ENCODE measurements around the gene UNC5A.

UNC5A gene

GRCh38 chr5:176888016-176888864 is 77.9 kb downstream of the UNC5A start:
- in situ Hi-C loops (cut with HindIII; ENCODE audit: low pct_ligation_motif_present, low sequenced_read_pairs) = no loop called here
- H3K27ac ChIP-seq = no peak overlapping the region
- no peak for DNase-seq
- no peaks in the 10 kb centered on the region for H3K27me3 ChIP-seq (replicated peaks)
- H3K36me3 ChIP-seq (replicated peaks) = no peaks in the 10 kb centered on the region
- H3K4me3 ChIP-seq (ENCODE audit: low read depth, low read length) = no peak overlapping the region
- TF ChIP-seq, protein P1, sequence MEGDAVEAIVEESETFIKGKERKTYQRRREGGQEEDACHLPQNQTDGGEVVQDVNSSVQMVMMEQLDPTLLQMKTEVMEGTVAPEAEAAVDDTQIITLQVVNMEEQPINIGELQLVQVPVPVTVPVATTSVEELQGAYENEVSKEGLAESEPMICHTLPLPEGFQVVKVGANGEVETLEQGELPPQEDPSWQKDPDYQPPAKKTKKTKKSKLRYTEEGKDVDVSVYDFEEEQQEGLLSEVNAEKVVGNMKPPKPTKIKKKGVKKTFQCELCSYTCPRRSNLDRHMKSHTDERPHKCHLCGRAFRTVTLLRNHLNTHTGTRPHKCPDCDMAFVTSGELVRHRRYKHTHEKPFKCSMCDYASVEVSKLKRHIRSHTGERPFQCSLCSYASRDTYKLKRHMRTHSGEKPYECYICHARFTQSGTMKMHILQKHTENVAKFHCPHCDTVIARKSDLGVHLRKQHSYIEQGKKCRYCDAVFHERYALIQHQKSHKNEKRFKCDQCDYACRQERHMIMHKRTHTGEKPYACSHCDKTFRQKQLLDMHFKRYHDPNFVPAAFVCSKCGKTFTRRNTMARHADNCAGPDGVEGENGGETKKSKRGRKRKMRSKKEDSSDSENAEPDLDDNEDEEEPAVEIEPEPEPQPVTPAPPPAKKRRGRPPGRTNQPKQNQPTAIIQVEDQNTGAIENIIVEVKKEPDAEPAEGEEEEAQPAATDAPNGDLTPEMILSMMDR (IDR thresholded peaks at IDR 0.05; ENCODE audit: low read depth, low read length, missing control alignments) = no peak

- H3K27me3 ChIP-seq (replicated peaks) = no peaks in the 10 kb centered on the region
- no peak for DNase-seq
- in situ Hi-C loops (cut with HindIII; ENCODE audit: low pct_ligation_motif_present, low sequenced_read_pairs) = no loop called here
- TF ChIP-seq, protein P1 (IDR thresholded peaks at IDR 0.05; ENCODE audit: low read depth, low read length, missing control alignments) = no peak
- no peak overlapping the region for H3K4me3 ChIP-seq (ENCODE audit: low read depth, low read length)
- no peak overlapping the region for H3K27ac ChIP-seq
- no peaks in the 10 kb centered on the region for H3K36me3 ChIP-seq (replicated peaks)
Observed at GRCh38 chr5:176888865-176889165, 78.5 kb downstream of the UNC5A start.

DNA sequence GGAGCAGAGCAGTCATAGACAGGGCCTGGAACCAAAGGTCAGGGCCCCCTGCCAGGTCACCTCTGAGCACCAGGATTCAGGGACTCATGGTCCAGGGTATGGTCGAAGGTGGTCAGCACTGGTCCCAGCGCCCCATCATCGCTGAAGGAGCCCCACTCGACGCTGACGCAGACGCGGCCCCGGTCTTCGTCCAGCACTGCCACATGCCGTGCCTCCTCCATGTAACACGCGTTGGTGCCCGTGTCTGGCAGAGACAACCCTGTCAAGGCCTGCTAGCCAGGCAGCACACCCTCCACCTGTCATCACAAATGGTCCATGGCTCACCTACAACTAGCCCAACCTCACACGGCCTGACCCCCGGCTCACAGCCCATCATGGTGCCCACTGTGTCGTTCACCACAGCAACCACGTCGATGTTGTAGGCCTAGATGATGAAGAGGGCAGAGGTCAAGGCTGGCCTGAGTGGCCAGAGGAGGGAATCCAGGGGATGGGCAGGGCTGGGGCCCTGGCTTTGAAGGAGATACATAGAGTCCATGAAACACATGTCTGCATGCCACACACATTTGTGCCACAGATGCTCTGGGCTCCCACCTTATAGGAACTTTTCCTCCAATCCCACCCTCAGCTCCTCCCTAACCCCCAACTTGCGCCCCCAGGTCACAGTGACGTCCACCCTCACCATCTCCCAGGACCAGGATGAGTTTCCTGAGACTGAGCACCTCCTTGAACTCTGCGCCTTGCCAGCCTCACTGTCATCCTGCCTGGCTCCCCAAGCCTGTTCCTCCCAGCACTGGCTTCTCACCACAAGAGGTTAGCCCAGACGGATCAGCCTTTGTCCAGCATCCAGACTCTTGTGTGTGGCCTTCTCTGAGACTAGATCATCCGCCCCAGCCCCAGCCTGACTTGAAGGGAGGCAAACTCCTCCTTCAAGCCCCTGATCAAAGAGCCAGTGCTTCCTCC is 79.2 kb downstream of the UNC5A start:
- in situ Hi-C loops (cut with HindIII; ENCODE audit: low pct_ligation_motif_present, low sequenced_read_pairs) = no loop called here
- H3K36me3 ChIP-seq (replicated peaks) = no peaks in the 10 kb centered on the region

DNA sequence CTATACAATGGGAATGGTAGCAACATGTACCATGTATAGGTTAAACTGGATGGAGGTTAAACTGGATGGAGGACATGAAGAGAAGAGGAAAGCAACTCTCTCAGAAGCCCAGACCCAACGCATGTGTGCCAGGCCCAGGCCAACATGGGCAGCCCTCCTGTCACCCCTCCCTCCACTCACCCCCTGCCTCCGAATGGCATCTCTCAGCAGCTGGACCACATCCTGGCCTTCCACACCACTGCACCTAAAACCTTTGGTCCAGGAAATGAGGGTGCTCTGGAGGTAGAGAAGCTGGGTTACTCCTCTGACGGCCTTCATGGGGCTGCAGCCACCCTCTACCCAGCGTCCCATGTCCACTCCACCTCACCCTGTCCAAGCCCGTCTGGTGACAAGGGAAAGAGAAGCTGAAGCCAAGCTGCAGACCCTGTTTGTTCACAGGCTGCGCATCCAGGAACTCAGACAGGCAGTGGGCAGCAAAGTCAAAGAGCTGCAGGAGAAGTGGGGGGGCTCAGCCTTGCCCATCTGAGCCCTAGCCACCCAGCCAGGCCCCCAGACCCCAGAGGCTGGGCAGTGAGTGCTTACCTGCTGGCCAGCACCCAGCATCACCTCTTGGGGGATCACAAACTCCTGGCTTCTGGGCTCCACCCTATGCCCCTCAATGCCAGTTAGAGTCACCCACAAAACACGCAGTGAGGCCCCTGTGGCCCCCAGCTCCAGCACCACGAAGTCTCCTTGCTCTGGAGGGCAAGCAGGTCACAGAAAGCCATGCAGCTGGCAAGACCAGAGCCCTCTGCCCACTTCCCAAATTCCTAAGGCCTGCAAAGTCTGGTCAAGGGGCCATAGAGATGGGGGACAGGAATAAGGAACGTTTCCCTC is 80.3 kb downstream of the UNC5A start:
- H3K27me3 ChIP-seq (replicated peaks) = no peaks in the 10 kb centered on the region
- DNase-seq = no peak
- H3K36me3 ChIP-seq (replicated peaks) = no peaks in the 10 kb centered on the region
- H3K27ac ChIP-seq = no peak overlapping the region
- TF ChIP-seq, protein P1 (IDR thresholded peaks at IDR 0.05; ENCODE audit: low read depth, low read length, missing control alignments) = no peak
- in situ Hi-C loops (cut with HindIII; ENCODE audit: low pct_ligation_motif_present, low sequenced_read_pairs) = no loop called here
- H3K4me3 ChIP-seq (ENCODE audit: low read depth, low read length) = no peak overlapping the region

More for the DNA sequence above, 79.2 kb downstream of the UNC5A start:
- Histone ChIP-seq H3K4me3 (ENCODE audit: low read depth, low read length) (no peak overlapping the region), H3K27ac (no peak overlapping the region), H3K27me3 (replicated peaks) (no peaks in the 10 kb centered on the region)
- DNase-seq = no peak
- TF ChIP-seq, protein P1 (IDR thresholded peaks at IDR 0.05; ENCODE audit: low read depth, low read length, missing control alignments) = no peak

GRCh38 chr5:176891331-176891958 is 81.1 kb downstream of the UNC5A start:
- Histone ChIP-seq H3K36me3 (replicated peaks) (no peaks in the 10 kb centered on the region), H3K27ac (no peak overlapping the region), H3K4me3 (ENCODE audit: low read depth, low read length) (no peak overlapping the region), H3K27me3 (replicated peaks) (no peaks in the 10 kb centered on the region)
- in situ Hi-C loops (cut with HindIII; ENCODE audit: low pct_ligation_motif_present, low sequenced_read_pairs) = no loop called here
- DNase-seq = no peak
- TF ChIP-seq, protein P1 (IDR thresholded peaks at IDR 0.05; ENCODE audit: low read depth, low read length, missing control alignments) = no peak
